HCT116 (cell line): Measurements from ENCODE around the gene SLC9A9. TPM values are rescaled to one million over a fixed set of nuclear protein-coding genes. Genes with fewer than 3 reads are reported as not detected.

Experiments
- ATAC-seq: fragments of 200-7000 bp; cut with Tn5 transposase; 2 replicates; pipeline ENCODE4 v1.9.1; 2020; ENCODE audit warnings: mild to moderate bottlenecking, moderate library complexity
- BruUV-seq: library from RNA; stranded (reverse); fragments of 400-500 nt; replicated peaks from 2 replicates; lab custom pipeline; 2021; lab: Mats Ljungman, UMichigan
- CTCF ChIA-PET: fragments of 300-600 bp; sonication (Branson Sonifier 250); formaldehyde crosslinking; loops from one replicate; lab custom pipeline; 2021; ENCODE audit warnings: antibody characterized with exemption; lab: Charles Lee
- POLR2A ChIA-PET: fragments of 300-600, 350-600 bp; sonication (Branson Sonifier 250); formaldehyde crosslinking; loops from one replicate; lab custom pipeline; 2021; ENCODE audit warnings: antibody characterized with exemption; lab: Charles Lee
- RAD21 ChIA-PET, 2 experiments: fragments of 300-600 bp; sonication (Branson Sonifier 250); formaldehyde crosslinking; loops; one replicate each; lab custom pipeline; 2023; ENCODE audit warnings: low total read pairs in 2 of 2; ENCODE audit not compliant: uncharacterized antibody in 2 of 2, unreplicated experiment in 2 of 2, low non-redundant PET in 1 of 2; lab: Charles Lee
- DNase-seq: peaks from one replicate; pipeline ENCODE4 v3.0.0-alpha.2; 2010; ENCODE audit warnings: low read depth, low spot score
- H2AFZ ChIP-seq: fragments of 200-600 bp; shearing (Covaris generic), sonication (generic); 2 replicates; pipeline ENCODE4 v1.6.1; 2017; ENCODE audit warnings: low read depth, mixed run types, mixed read lengths, antibody characterized with exemption, low read length; ENCODE audit not compliant: poor library complexity, severe bottlenecking
- H3K27ac ChIP-seq: 2 replicates; pipeline ENCODE4 v1.5.1; 2012; ENCODE audit warnings: low read depth, low read length
- H3K27me3 ChIP-seq: fragments of 200-600 bp; sonication (generic); 2 replicates; pipeline ENCODE4 v1.6.1; 2016; ENCODE audit warnings: mixed run types, low read length, mixed read lengths; ENCODE audit not compliant: insufficient read depth
- H3K36me3 ChIP-seq, 2 experiments: fragments of 200-500 bp in 1 of 2; fragments of 200-600 bp in 1 of 2; sonication (Bioruptor generic) in 1 of 2; sonication (generic) in 1 of 2; 2 replicates each; pipeline versions ENCODE4 v1.5.1 to v1.6.1; 2014 to 2016; ENCODE audit warnings: low read length in 2 of 2, inconsistent platforms in 1 of 2, mixed read lengths in 1 of 2, mixed run types in 1 of 2; ENCODE audit not compliant: insufficient read depth in 2 of 2, control insufficient read depth in 1 of 2
- H3K4me1 ChIP-seq, 2 experiments: fragments of 200-600 bp in 1 of 2; sonication (generic) in 1 of 2; 2 replicates each; pipeline versions ENCODE4 v1.5.1 to v1.6.1; 2012 to 2017; ENCODE audit warnings: low read length in 2 of 2, inconsistent platforms in 1 of 2, mild to moderate bottlenecking in 1 of 2, mixed read lengths in 1 of 2, mixed run types in 1 of 2, moderate library complexity in 1 of 2; ENCODE audit not compliant: insufficient read depth in 2 of 2, control insufficient read depth in 1 of 2
- H3K4me2 ChIP-seq: fragments of 200-600 bp; sonication (generic); 2 replicates; pipeline ENCODE4 v1.6.1; 2017; ENCODE audit warnings: mixed run types, low read length, mixed read lengths
- H3K4me3 ChIP-seq, 2 experiments: fragments of 200-600 bp in 1 of 2; sonication (generic) in 1 of 2; replicated peaks in 1 of 2; 2 replicates each; pipeline ENCODE4 v1.5.1; 2011 to 2016; ENCODE audit warnings: low read length in 2 of 2, control low read depth in 1 of 2, low read depth in 1 of 2, mild to moderate bottlenecking in 1 of 2, mixed read lengths in 1 of 2, mixed run types in 1 of 2
- H3K79me2 ChIP-seq: fragments of 200-600 bp; sonication (generic); 2 replicates; pipeline ENCODE4 v1.6.1; 2017; ENCODE audit warnings: mild to moderate bottlenecking, mixed run types, low read length, moderate library complexity, mixed read lengths; ENCODE audit not compliant: insufficient read depth
- H3K9ac ChIP-seq: fragments of 200-600 bp; sonication (generic); 2 replicates; pipeline ENCODE4 v1.6.1; 2016; ENCODE audit warnings: low read length, mixed read lengths
- H3K9me2 ChIP-seq: fragments of 200-600 bp; sonication (generic), shearing (Covaris generic); 2 replicates; pipeline ENCODE4 v1.6.1; 2017; ENCODE audit warnings: mixed run types, mild to moderate bottlenecking, moderate library complexity; ENCODE audit not compliant: insufficient read depth
- H3K9me3 ChIP-seq, 2 experiments: fragments of 200-500 bp in 1 of 2; fragments of 200-600 bp in 1 of 2; sonication (Bioruptor generic) in 1 of 2; sonication (generic) in 1 of 2; 2 replicates each; pipeline ENCODE4 v1.6.1; 2014 to 2017; ENCODE audit warnings: low read length in 2 of 2, mixed read lengths in 2 of 2, inconsistent platforms in 1 of 2, low read depth in 1 of 2, mild to moderate bottlenecking in 1 of 2, mixed run types in 1 of 2, moderate library complexity in 1 of 2; ENCODE audit not compliant: control insufficient read depth in 1 of 2, insufficient read depth in 1 of 2
- H4K20me1 ChIP-seq: fragments of 200-600 bp; sonication (generic), shearing (Covaris generic); 2 replicates; pipeline ENCODE4 v1.6.1; 2017; ENCODE audit warnings: mixed run types, mild to moderate bottlenecking, moderate library complexity; ENCODE audit not compliant: insufficient read depth
- CTCF ChIP-seq, 3 experiments: fragments of 200-600 bp in 1 of 3; sonication (generic) in 1 of 3; IDR thresholded peaks in 2 of 3; conservative IDR thresholded peaks in 1 of 3; 2 replicates each; pipeline ENCODE4 v1.5.1; 2012 to 2017; ENCODE audit warnings: low read depth in 2 of 3, low read length in 2 of 3, antibody characterized with exemption in 1 of 3, borderline replicate concordance in 1 of 3, control low read depth in 1 of 3, mild to moderate bottlenecking in 1 of 3, mixed read lengths in 1 of 3, mixed run types in 1 of 3, moderate library complexity in 1 of 3; ENCODE audit not compliant: insufficient read depth in 1 of 3
- EGR1 ChIP-seq: IDR thresholded peaks from 2 replicates; pipeline ENCODE4 v1.6.1; 2012; ENCODE audit warnings: low read depth
- ELF1 ChIP-seq: IDR thresholded peaks from 2 replicates; pipeline ENCODE4 v1.6.1; 2012; ENCODE audit warnings: low read depth, borderline replicate concordance
- JUND ChIP-seq: IDR thresholded peaks from 2 replicates; pipeline ENCODE4 v1.6.1; 2012
- MAX ChIP-seq: IDR thresholded peaks from 2 replicates; pipeline ENCODE4 v1.6.1; 2012
- POLR2A ChIP-seq: IDR thresholded peaks from 2 replicates; pipeline ENCODE4 v1.7.0; 2011; ENCODE audit warnings: borderline replicate concordance; ENCODE audit not compliant: insufficient read depth, insufficient read length; ENCODE audit errors: extremely low read depth
- POLR2AphosphoS5 ChIP-seq: IDR thresholded peaks from 2 replicates; pipeline ENCODE4 v1.6.1; 2011; ENCODE audit warnings: mild to moderate bottlenecking, low read depth, low read length, moderate library complexity
- RAD21 ChIP-seq: IDR thresholded peaks from 2 replicates; pipeline ENCODE4 v1.6.1; 2012; ENCODE audit warnings: low read depth, mild to moderate bottlenecking
- SIN3A ChIP-seq: IDR thresholded peaks from 2 replicates; pipeline ENCODE4 v1.6.1; 2012; ENCODE audit warnings: low read depth
- SP1 ChIP-seq: IDR thresholded peaks from 2 replicates; pipeline ENCODE4 v1.6.1; 2012; ENCODE audit warnings: low read depth
- SRF ChIP-seq: IDR thresholded peaks from 2 replicates; pipeline ENCODE4 v1.6.1; 2012; ENCODE audit warnings: low read depth
- TCF7L2 ChIP-seq: IDR thresholded peaks from 2 replicates; pipeline ENCODE4 v1.7.0; 2011; ENCODE audit warnings: borderline replicate concordance, inconsistent platforms; ENCODE audit not compliant: insufficient read depth, insufficient read length; ENCODE audit errors: extremely low read depth
- YY1 ChIP-seq: IDR thresholded peaks from 2 replicates; pipeline ENCODE4 v1.6.1; 2011; ENCODE audit warnings: low read length, low read depth, moderate library complexity, mild to moderate bottlenecking; ENCODE audit not compliant: insufficient replicate concordance; ENCODE audit errors: extremely low read depth
- ZFX ChIP-seq: fragments of 450-650 bp; IDR thresholded peaks from 2 replicates; pipeline ENCODE4 v1.6.1; 2017
- ZNF274 ChIP-seq: fragments of 200-500 bp; sonication (Bioruptor generic); IDR thresholded peaks from 2 replicates; pipeline ENCODE4 v1.6.1; 2014; ENCODE audit warnings: mild to moderate bottlenecking, low read depth, low read length, inconsistent platforms
- intact Hi-C: fragments of 100-400 bp; cut with micrococcal nuclease; formaldehyde crosslinking; loops from 2 replicates; pipeline ENCODE4 v1.10.0; 2022
- total RNA-seq: library from RNA; stranded (reverse); gene quantifications from one replicate; pipeline ENCODE4 v1.2.1, GENCODE V29; 2021; ENCODE audit not compliant: unreplicated experiment
- TF ChIP-seq, protein P1 (sequence below): IDR thresholded peaks from 2 replicates; pipeline ENCODE4 v1.6.1; 2012; ENCODE audit warnings: low read depth
- TF ChIP-seq, protein P2 (sequence below): IDR thresholded peaks from 2 replicates; pipeline ENCODE4 v1.6.1; 2011; ENCODE audit warnings: mild to moderate bottlenecking, low read length, moderate library complexity; ENCODE audit not compliant: insufficient replicate concordance; ENCODE audit errors: extremely low read depth

The SLC9A9 gene
- total RNA-seq, 1 experiment from 2014 or later: 0.20 TPM

DNA sequence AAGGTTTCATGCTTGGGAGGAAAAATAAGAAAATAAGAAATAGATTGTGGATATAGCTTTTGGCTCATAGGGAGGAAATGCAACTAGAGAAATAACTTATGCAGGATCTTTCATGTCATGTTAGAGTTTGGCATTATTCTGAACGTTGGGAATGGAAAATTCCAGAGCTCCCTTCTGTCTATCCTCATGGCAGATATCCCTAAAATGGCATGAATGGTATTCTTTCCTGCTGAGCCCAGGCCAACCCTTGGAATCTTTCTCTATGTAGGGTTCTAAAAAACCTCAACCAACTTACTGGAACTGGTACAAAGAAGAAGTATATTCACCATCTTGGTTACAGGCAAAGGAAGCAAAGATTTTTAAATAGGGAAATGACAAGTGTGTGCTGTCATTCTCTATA lies 516.2 kb downstream of the SLC9A9 start:
- Histone ChIP-seq H4K20me1 (no peaks in the 10 kb centered on the region), H2AFZ (no peak overlapping the region), H3K79me2 (no peaks in the 10 kb centered on the region), H3K27me3 (no peaks in the 10 kb centered on the region), H3K4me2 (no peak overlapping the region), H3K36me3 (no peaks in the 10 kb centered on the region), H3K4me3 (no peak overlapping the region), H3K9me2 (no peaks in the 10 kb centered on the region), H3K9ac (no peak overlapping the region), H3K9me3 (no peaks in the 10 kb centered on the region; a peak in 1 of 4 replicates), H3K4me1 (no peaks in the 10 kb centered on the region), H3K27ac (no peak overlapping the region)
- DNase-seq (no peak), ATAC-seq (no peak)
- intact Hi-C loops: no loop called here
- BruUV-seq: no TSS peak
- RAD21 ChIA-PET: no interaction called here
- POLR2A ChIA-PET: no interaction called here
- TF ChIP-seq, protein P1, sequence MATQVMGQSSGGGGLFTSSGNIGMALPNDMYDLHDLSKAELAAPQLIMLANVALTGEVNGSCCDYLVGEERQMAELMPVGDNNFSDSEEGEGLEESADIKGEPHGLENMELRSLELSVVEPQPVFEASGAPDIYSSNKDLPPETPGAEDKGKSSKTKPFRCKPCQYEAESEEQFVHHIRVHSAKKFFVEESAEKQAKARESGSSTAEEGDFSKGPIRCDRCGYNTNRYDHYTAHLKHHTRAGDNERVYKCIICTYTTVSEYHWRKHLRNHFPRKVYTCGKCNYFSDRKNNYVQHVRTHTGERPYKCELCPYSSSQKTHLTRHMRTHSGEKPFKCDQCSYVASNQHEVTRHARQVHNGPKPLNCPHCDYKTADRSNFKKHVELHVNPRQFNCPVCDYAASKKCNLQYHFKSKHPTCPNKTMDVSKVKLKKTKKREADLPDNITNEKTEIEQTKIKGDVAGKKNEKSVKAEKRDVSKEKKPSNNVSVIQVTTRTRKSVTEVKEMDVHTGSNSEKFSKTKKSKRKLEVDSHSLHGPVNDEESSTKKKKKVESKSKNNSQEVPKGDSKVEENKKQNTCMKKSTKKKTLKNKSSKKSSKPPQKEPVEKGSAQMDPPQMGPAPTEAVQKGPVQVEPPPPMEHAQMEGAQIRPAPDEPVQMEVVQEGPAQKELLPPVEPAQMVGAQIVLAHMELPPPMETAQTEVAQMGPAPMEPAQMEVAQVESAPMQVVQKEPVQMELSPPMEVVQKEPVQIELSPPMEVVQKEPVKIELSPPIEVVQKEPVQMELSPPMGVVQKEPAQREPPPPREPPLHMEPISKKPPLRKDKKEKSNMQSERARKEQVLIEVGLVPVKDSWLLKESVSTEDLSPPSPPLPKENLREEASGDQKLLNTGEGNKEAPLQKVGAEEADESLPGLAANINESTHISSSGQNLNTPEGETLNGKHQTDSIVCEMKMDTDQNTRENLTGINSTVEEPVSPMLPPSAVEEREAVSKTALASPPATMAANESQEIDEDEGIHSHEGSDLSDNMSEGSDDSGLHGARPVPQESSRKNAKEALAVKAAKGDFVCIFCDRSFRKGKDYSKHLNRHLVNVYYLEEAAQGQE: no peak
- no peak for TF ChIP-seq SIN3A
- no peak for TF ChIP-seq SP1
- TF ChIP-seq ZNF274: no peak
- TF ChIP-seq SRF: no peak
- no peak for TF ChIP-seq YY1
- no peak for TF ChIP-seq EGR1
- TF ChIP-seq ELF1: no peak
- TF ChIP-seq POLR2AphosphoS5: no peak
- TF ChIP-seq JUND: no peak
- TF ChIP-seq POLR2A: no peak
- no peak for TF ChIP-seq CTCF (IDR thresholded peaks at IDR 0.05 in 2 of 3, conservative IDR thresholded peaks at IDR 0.05 in 1 of 3; ENCODE audit: borderline replicate concordance in 1 of 3, insufficient read depth in 1 of 3, low read depth in 2 of 3, low read length in 2 of 3)
- no peak for TF ChIP-seq ZFX
- TF ChIP-seq, protein P2, sequence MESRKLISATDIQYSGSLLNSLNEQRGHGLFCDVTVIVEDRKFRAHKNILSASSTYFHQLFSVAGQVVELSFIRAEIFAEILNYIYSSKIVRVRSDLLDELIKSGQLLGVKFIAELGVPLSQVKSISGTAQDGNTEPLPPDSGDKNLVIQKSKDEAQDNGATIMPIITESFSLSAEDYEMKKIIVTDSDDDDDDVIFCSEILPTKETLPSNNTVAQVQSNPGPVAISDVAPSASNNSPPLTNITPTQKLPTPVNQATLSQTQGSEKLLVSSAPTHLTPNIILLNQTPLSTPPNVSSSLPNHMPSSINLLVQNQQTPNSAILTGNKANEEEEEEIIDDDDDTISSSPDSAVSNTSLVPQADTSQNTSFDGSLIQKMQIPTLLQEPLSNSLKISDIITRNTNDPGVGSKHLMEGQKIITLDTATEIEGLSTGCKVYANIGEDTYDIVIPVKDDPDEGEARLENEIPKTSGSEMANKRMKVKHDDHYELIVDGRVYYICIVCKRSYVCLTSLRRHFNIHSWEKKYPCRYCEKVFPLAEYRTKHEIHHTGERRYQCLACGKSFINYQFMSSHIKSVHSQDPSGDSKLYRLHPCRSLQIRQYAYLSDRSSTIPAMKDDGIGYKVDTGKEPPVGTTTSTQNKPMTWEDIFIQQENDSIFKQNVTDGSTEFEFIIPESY: no peak
- TF ChIP-seq TCF7L2: no peak
- TF ChIP-seq MAX: no peak
- no peak for TF ChIP-seq RAD21
- CTCF ChIA-PET: no interaction called here
